SH-SY5Y (cell line): ENCODE results near the gene BCL11A.

Source experiments
- GATA2 ChIP-seq: IDR thresholded peaks from 2 replicates; pipeline ENCODE4 v1.6.1; 2011; ENCODE audit warnings: mild to moderate bottlenecking, low read depth, low read length
- GATA3 ChIP-seq: IDR thresholded peaks from 2 replicates; pipeline ENCODE4 v1.6.1; 2011; ENCODE audit warnings: low read depth, mild to moderate bottlenecking, low read length, moderate library complexity

- TF ChIP-seq GATA3 (no peak), GATA2 (no peak)
These were observed 37.7 kb downstream of the BCL11A start for GRCh38 chr2:60515721-60516226.
